Jurkat, Clone E6-1 (cell line): ENCODE measurements around the gene PRKG2.
A peak's percentile ranks its signal among the peaks of the same experiment; 100 is the strongest.

ENCODE experiments used
- DNase-seq: peaks from one replicate; pipeline ENCODE4 v3.0.0-alpha.2; 2011; ENCODE audit warnings: low read depth, low spot score
- H3K4me3 ChIP-seq: 2 replicates; pipeline ENCODE4 v1.5.1; 2011; ENCODE audit warnings: mild to moderate bottlenecking, low read length, control low read depth, moderate library complexity

Gene PRKG2

GRCh38 chr4:81120055-81120454, 95.0 kb downstream of the PRKG2 start:
- no peak for DNase-seq
- H3K4me3 ChIP-seq, result no peak overlapping the region

GRCh38 chr4:81118086-81118485, 96.9 kb downstream of the PRKG2 start:
- no peak for DNase-seq

GRCh38 chr4:81116566-81116965, 98.5 kb downstream of the PRKG2 start:
- no peak for DNase-seq
- no peak overlapping the region for H3K4me3 ChIP-seq

More at GRCh38 chr4:81118086-81118485, 96.9 kb downstream of the PRKG2 start:
- H3K4me3 ChIP-seq, result no peak overlapping the region

- no peak overlapping the region for H3K4me3 ChIP-seq
- no peak for DNase-seq
These were observed 102.0 kb downstream of the PRKG2 start for GRCh38 chr4:81113024-81113423.

- H3K4me3 ChIP-seq, result no peak overlapping the region
- no peak for DNase-seq
These were observed 105.7 kb downstream of the PRKG2 start for GRCh38 chr4:81109356-81109755.

GRCh38 chr4:81106150-81106549, 108.9 kb downstream of the PRKG2 start:
- no peak overlapping the region for H3K4me3 ChIP-seq
- DNase-seq, result no peak

GRCh38 chr4:81102107-81102506, 112.9 kb downstream of the PRKG2 start:
- no peak for DNase-seq
- no peak overlapping the region for H3K4me3 ChIP-seq

GRCh38 chr4:81096566-81096965, 118.5 kb downstream of the PRKG2 start:
- no peak for DNase-seq
- no peak overlapping the region for H3K4me3 ChIP-seq

GRCh38 chr4:81095389-81095788, 119.6 kb downstream of the PRKG2 start:
- no peak for DNase-seq

GRCh38 chr4:81093720-81094401, 121.2 kb downstream of the PRKG2 start:
- no peak overlapping the region for H3K4me3 ChIP-seq

More at GRCh38 chr4:81095389-81095788, 119.6 kb downstream of the PRKG2 start:
- H3K4me3 ChIP-seq, result no peak overlapping the region

GRCh38 chr4:81085979-81086378, 129.0 kb downstream of the PRKG2 start:
- no peak for DNase-seq
- no peak overlapping the region for H3K4me3 ChIP-seq

More at GRCh38 chr4:81093720-81094401, 121.2 kb downstream of the PRKG2 start:
- DNase-seq, result no peak

- H3K4me3 ChIP-seq, result no peak overlapping the region
- no peak for DNase-seq
These were observed 129.7 kb downstream of the PRKG2 start for GRCh38 chr4:81085291-81085690.

GRCh38 chr4:81084634-81085033, 130.4 kb downstream of the PRKG2 start:
- no peak for DNase-seq
- no peak overlapping the region for H3K4me3 ChIP-seq

- DNase-seq, result peak; percentile 11
- H3K4me3 ChIP-seq, result no peak overlapping the region
These were observed 131.0 kb downstream of the PRKG2 start for GRCh38 chr4:81084029-81084428.

- DNase-seq, result no peak
- no peak overlapping the region for H3K4me3 ChIP-seq
These were observed 133.9 kb downstream of the PRKG2 start for GRCh38 chr4:81081156-81081555.

- no peak overlapping the region for H3K4me3 ChIP-seq
- DNase-seq, result no peak
These were observed 144.0 kb downstream of the PRKG2 start for GRCh38 chr4:81071013-81071412.

- H3K4me3 ChIP-seq, result no peak overlapping the region
- peak; percentile 88 for DNase-seq
These were observed 145.2 kb downstream of the PRKG2 start for GRCh38 chr4:81069706-81070331.

- H3K4me3 ChIP-seq, result no peak overlapping the region
- no peak for DNase-seq
These were observed 149.6 kb downstream of the PRKG2 start for GRCh38 chr4:81065446-81065845.

- no peak for DNase-seq
- H3K4me3 ChIP-seq, result no peak overlapping the region
These were observed 153.0 kb downstream of the PRKG2 start for GRCh38 chr4:81062001-81062400.

- DNase-seq, result no peak
These were observed 153.7 kb downstream of the PRKG2 start for GRCh38 chr4:81061344-81061730.

More at GRCh38 chr4:81061344-81061730, 153.7 kb downstream of the PRKG2 start:
- no peak overlapping the region for H3K4me3 ChIP-seq
